Measurements from ENCODE around the gene LOXL1.

The LOXL1 gene, protein sequence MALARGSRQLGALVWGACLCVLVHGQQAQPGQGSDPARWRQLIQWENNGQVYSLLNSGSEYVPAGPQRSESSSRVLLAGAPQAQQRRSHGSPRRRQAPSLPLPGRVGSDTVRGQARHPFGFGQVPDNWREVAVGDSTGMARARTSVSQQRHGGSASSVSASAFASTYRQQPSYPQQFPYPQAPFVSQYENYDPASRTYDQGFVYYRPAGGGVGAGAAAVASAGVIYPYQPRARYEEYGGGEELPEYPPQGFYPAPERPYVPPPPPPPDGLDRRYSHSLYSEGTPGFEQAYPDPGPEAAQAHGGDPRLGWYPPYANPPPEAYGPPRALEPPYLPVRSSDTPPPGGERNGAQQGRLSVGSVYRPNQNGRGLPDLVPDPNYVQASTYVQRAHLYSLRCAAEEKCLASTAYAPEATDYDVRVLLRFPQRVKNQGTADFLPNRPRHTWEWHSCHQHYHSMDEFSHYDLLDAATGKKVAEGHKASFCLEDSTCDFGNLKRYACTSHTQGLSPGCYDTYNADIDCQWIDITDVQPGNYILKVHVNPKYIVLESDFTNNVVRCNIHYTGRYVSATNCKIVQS

GRCh38 chr15:73926219-73927002, at the start of gene LOXL1:
Gene LOXL1, plus strand, starts transcription at chr15:73926462. Its CDS starts 322 bp downstream, at chr15:73926784.
- H3K9me3 ChIP-seq (ENCODE audit: control insufficient read depth, insufficient read depth, low read length) = no peaks in the 10 kb centered on the region
- no peaks in the 10 kb centered on the region for H3K36me3 ChIP-seq (ENCODE audit: insufficient read depth, low read length)
- peaks cover 38% of the 10 kb centered on the region for H3K4me1 ChIP-seq (ENCODE audit: insufficient read depth, low read length)
- peak within 1 kb of the TSS; percentile 81 for H3K9ac ChIP-seq (ENCODE audit: low read depth, low read length)

DNA sequence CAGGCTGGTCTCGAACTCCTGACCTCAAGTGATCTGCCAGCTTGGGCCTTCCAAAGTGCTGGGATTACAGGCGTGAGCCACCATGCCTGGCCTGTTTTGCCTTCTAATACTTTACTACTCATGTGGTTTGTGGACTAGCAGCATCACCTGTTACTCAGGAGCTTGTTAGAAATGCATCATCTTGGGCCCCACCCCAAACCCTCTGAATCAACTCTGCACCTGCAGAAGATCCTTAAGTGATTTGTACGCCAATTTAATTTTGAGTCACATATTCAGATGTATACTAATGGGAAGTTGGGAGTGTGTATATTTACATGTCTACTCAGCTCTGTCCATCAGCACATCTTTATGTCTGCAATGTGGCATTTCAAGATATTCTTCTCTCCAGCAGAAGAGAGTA, 46.8 kb upstream of the LOXL1 start:
- Histone ChIP-seq H3K9me3 (ENCODE audit: control insufficient read depth, insufficient read depth, low read length) (no peaks in the 10 kb centered on the region), H3K4me1 (ENCODE audit: insufficient read depth, low read length) (peaks cover 5% of the 10 kb centered on the region; the same call in 1 of the 2 replicates), H3K9ac (ENCODE audit: low read depth, low read length) (no peak overlapping the region), H3K36me3 (ENCODE audit: insufficient read depth, low read length) (no peaks in the 10 kb centered on the region)

DNA sequence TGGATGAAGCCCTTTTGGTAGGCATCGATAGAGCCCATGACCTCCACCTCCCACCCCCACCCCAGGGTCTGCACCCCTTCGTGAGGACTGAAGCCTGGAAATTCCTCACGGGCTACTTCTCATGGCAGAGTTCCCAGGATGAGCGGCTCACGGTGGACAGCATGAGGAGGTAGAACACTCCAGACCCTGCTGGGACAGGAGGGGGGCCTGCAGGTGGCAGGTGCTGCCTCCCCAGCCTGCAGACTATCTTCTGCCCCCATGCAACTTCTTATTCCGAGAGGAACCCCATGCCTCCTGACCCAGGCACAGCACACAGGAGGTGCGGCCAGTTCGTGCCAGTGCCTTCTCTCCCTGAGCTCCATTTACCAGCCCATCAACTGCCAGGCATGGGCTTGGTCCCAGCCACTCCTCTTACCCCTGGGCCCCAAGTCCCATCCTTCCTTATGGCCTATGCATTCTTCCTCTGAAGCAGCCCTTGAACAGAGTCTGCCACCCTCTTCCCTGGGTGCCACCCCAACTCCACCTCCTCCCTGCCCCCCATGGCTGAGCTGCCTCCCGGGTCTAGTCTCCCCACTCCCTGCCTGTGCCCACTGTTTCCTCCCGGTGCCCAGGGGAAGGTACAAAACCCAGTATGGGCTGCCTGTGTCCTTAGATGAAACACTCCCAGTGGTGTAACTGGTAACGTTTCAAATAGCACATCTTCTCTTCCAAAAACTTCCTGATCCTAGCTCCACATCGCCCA, 44.5 kb upstream of the LOXL1 start:
- H3K4me1 ChIP-seq (ENCODE audit: insufficient read depth, low read length) = peaks cover 5% of the 10 kb centered on the region; the same call in 1 of the 2 replicates
- H3K9me3 ChIP-seq (ENCODE audit: control insufficient read depth, insufficient read depth, low read length) = no peaks in the 10 kb centered on the region
- H3K36me3 ChIP-seq (ENCODE audit: insufficient read depth, low read length) = no peaks in the 10 kb centered on the region
- no peak overlapping the region for H3K9ac ChIP-seq (ENCODE audit: low read depth, low read length)

- Histone ChIP-seq H3K9ac (ENCODE audit: low read depth, low read length) (no peak overlapping the region), H3K9me3 (ENCODE audit: control insufficient read depth, insufficient read depth, low read length) (no peaks in the 10 kb centered on the region), H3K36me3 (ENCODE audit: insufficient read depth, low read length) (no peaks in the 10 kb centered on the region), H3K4me1 (ENCODE audit: insufficient read depth, low read length) (peaks cover 5% of the 10 kb centered on the region; the same call in 1 of the 2 replicates)
These were observed 43.4 kb upstream of the LOXL1 start for GRCh38 chr15:73882761-73883419.

DNA sequence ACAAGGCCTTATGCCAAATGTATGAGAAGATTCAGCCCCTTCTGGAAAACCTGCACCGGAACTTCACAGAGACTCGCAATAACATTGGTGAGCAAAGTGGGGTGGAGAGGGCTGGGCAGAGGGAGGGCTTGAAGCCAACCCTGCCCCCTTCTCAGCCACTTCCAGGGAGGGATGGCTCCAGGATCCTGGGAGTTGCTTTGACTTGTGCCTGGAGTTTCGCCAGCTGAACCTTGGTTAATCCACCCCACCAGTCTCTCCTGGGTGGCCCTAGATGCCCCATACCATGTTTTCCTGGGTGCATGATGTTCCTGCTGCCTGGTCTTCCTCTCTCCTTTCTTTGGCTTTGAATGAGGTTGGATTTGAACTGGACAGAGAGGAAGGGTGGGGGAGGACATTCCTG, 42.1 kb upstream of the LOXL1 start:
- H3K9me3 ChIP-seq (ENCODE audit: control insufficient read depth, insufficient read depth, low read length) = no peaks in the 10 kb centered on the region
- no peak overlapping the region for H3K9ac ChIP-seq (ENCODE audit: low read depth, low read length)
- peaks cover 5% of the 10 kb centered on the region; the same call in 1 of the 2 replicates for H3K4me1 ChIP-seq (ENCODE audit: insufficient read depth, low read length)
- H3K36me3 ChIP-seq (ENCODE audit: insufficient read depth, low read length) = no peaks in the 10 kb centered on the region

- Histone ChIP-seq H3K9ac (ENCODE audit: low read depth, low read length) (no peak overlapping the region), H3K9me3 (ENCODE audit: control insufficient read depth, insufficient read depth, low read length) (no peaks in the 10 kb centered on the region), H3K4me1 (ENCODE audit: insufficient read depth, low read length) (peaks cover 5% of the 10 kb centered on the region; the same call in 1 of the 2 replicates), H3K36me3 (ENCODE audit: insufficient read depth, low read length) (no peaks in the 10 kb centered on the region)
These were observed 40.1 kb upstream of the LOXL1 start for GRCh38 chr15:73885954-73886700.

- H3K4me1 ChIP-seq (ENCODE audit: insufficient read depth, low read length) = peaks cover 5% of the 10 kb centered on the region; the same call in 1 of the 2 replicates
These were observed 39.4 kb upstream of the LOXL1 start for GRCh38 chr15:73886717-73887345.

DNA sequence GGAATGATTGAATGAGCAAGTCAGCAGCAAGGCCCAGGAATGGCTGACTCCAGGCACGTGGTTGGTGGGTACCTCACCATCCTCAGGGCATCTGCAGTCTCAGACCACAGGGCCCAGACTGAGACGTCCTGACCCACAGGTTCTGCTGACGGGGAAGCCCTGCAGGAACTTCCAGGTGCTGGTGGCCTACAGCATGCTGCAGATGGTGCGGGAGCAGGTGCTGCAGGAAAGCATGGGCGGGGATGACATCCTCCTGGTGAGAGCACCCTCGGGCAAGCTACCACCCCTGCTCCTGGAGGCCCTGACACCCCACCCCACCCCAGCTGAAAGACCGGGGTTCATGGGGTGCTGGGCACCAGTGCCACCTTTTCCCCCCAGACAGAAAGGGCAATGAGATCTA, 38.8 kb upstream of the LOXL1 start:
- Histone ChIP-seq H3K36me3 (ENCODE audit: insufficient read depth, low read length) (no peaks in the 10 kb centered on the region), H3K9me3 (ENCODE audit: control insufficient read depth, insufficient read depth, low read length) (no peaks in the 10 kb centered on the region), H3K4me1 (ENCODE audit: insufficient read depth, low read length) (peaks cover 5% of the 10 kb centered on the region; the same call in 1 of the 2 replicates), H3K9ac (ENCODE audit: low read depth, low read length) (no peak overlapping the region)

More at GRCh38 chr15:73886717-73887345, 39.4 kb upstream of the LOXL1 start:
- Histone ChIP-seq H3K9ac (ENCODE audit: low read depth, low read length) (no peak overlapping the region), H3K9me3 (ENCODE audit: control insufficient read depth, insufficient read depth, low read length) (no peaks in the 10 kb centered on the region), H3K36me3 (ENCODE audit: insufficient read depth, low read length) (no peaks in the 10 kb centered on the region)

GRCh38 chr15:73888224-73889041, 37.8 kb upstream of the LOXL1 start:
- Histone ChIP-seq H3K36me3 (ENCODE audit: insufficient read depth, low read length) (no peaks in the 10 kb centered on the region), H3K9me3 (ENCODE audit: control insufficient read depth, insufficient read depth, low read length) (no peaks in the 10 kb centered on the region), H3K4me1 (ENCODE audit: insufficient read depth, low read length) (no peaks in the 10 kb centered on the region), H3K9ac (ENCODE audit: low read depth, low read length) (no peak overlapping the region)

- H3K9ac ChIP-seq (ENCODE audit: low read depth, low read length) = no peak overlapping the region
- H3K36me3 ChIP-seq (ENCODE audit: insufficient read depth, low read length) = no peaks in the 10 kb centered on the region
- H3K9me3 ChIP-seq (ENCODE audit: control insufficient read depth, insufficient read depth, low read length) = no peaks in the 10 kb centered on the region
- no peaks in the 10 kb centered on the region for H3K4me1 ChIP-seq (ENCODE audit: insufficient read depth, low read length)
These were observed 37.1 kb upstream of the LOXL1 start for GRCh38 chr15:73889053-73889761.

DNA sequence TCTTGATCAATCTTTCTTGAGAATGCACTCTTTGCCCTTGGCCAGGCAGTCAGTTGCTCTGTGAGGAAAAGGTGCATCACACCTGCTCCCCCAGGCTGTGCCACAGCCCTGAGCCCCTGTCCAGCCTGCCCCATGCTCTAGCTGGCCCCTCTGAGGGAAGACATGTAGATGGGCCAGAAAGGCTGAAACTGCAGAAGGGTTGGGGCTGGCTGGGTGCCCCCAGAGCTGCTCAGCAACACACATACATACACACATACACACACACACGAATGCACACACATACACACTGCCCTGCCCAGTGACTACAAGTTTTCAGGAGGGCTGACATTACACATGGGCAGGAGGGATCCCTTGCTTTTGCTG, 36.5 kb upstream of the LOXL1 start:
- H3K9ac ChIP-seq (ENCODE audit: low read depth, low read length) = no peak overlapping the region
- H3K9me3 ChIP-seq (ENCODE audit: control insufficient read depth, insufficient read depth, low read length) = no peaks in the 10 kb centered on the region
- no peaks in the 10 kb centered on the region for H3K4me1 ChIP-seq (ENCODE audit: insufficient read depth, low read length)
- H3K36me3 ChIP-seq (ENCODE audit: insufficient read depth, low read length) = no peaks in the 10 kb centered on the region

Measured in ES-I3 (cell line).